ENCODE results near the gene SUGP1. TPM values are rescaled to one million over a fixed set of nuclear protein-coding genes. Genes with fewer than 3 reads are reported as not detected.

SUGP1 gene
- total and polyA plus RNA-seq, 2 of the 13 experiments (the other 11 are each of a cell fraction or from before 2014, with no cell fraction given) = 21.6 to 25.9 TPM

GRCh38 chr19:19280561-19280960 is 39.7 kb downstream of the SUGP1 start:
- Histone ChIP-seq H3K4me2 (ENCODE audit: low read depth, low read length) (no peak overlapping the region), H3K4me1 (ENCODE audit: insufficient read depth, low read length) (no peaks in the 10 kb centered on the region), H2AFZ (ENCODE audit: low read length) (no peak overlapping the region), H3K79me2 (ENCODE audit: insufficient read depth, low read length) (no peaks in the 10 kb centered on the region), H3K27me3 (ENCODE audit: control insufficient read depth in 1 of 2, insufficient read depth in 2 of 2, low read length in 2 of 2) (no peaks in the 10 kb centered on the region), H3K36me3 (replicated peaks in 1 of 2; ENCODE audit: control insufficient read depth in 1 of 2, insufficient read depth in 2 of 2, low read length in 2 of 2) (peaks cover 14 to 45% of the 10 kb centered on the region in 2 experiments; a peak in 4 of 5 replicates), H3K27ac (ENCODE audit: extremely low read length, insufficient read depth, low read length) (no peak overlapping the region), H3K9ac (ENCODE audit: insufficient read depth, low read depth, low read length) (no peak overlapping the region), H3K9me3 (ENCODE audit: low read length) (no peaks in the 10 kb centered on the region), H4K20me1 (ENCODE audit: insufficient read depth, low read length) (no peaks in the 10 kb centered on the region), H3K4me3 (replicated peaks in 1 of 3; ENCODE audit: insufficient read depth in 1 of 3, low read depth in 2 of 3, low read length in 3 of 3) (no peak overlapping the region)
- no TSS peak for BruUV-seq (replicated peaks)
- 94% methylated on average over 12 of the region's 16 CpGs for WGBS (ENCODE audit: low lambda C conversion rate)
- in situ Hi-C loops (cut with HindIII; ENCODE audit: extremely low pct_ligation_motif_present, low pct_unique_long_range_greater_than_20kb) = no loop called here
- FAIRE-seq = no peak
- no peak for TF ChIP-seq TCF7 (IDR thresholded peaks at IDR 0.05; ENCODE audit: low read depth)
- TF ChIP-seq ZNF350 (CRISPR knock-in tag; IDR thresholded peaks at IDR 0.05; ENCODE audit: borderline replicate concordance, low read depth) = no peak
- TF ChIP-seq EP300 (IDR thresholded peaks at IDR 0.05; ENCODE audit: low read depth in 2 of 2, low read length in 2 of 2) = no peak
- no peak for TF ChIP-seq EP300 (CRISPR knock-in tag; IDR thresholded peaks at IDR 0.05; ENCODE audit: borderline replicate concordance)
- ATAC-seq = no peak
- CTCF ChIA-PET (ENCODE audit: low intra/inter-chr PET ratio, low total read pairs) = no interaction called here
- intact Hi-C loops (cut with micrococcal nuclease; ENCODE audit: unreplicated experiment) = no loop called here
- POLR2A ChIA-PET = no interaction called here
- no peak for DNase-seq (ENCODE audit: low spot score)

- Histone ChIP-seq H3K36me3 (replicated peaks in 1 of 2; ENCODE audit: control insufficient read depth in 1 of 2, insufficient read depth in 2 of 2, low read length in 2 of 2) (peaks cover 14 to 42% of the 10 kb centered on the region in 2 experiments; a peak in 4 of 5 replicates), H2AFZ (ENCODE audit: low read length) (no peak overlapping the region), H3K9ac (ENCODE audit: insufficient read depth, low read depth, low read length) (no peak overlapping the region), H3K27ac (ENCODE audit: extremely low read length, insufficient read depth, low read length) (no peak overlapping the region), H3K27me3 (ENCODE audit: control insufficient read depth in 1 of 2, insufficient read depth in 2 of 2, low read length in 2 of 2) (no peaks in the 10 kb centered on the region), H3K4me1 (ENCODE audit: insufficient read depth, low read length) (peaks cover 5% of the 10 kb centered on the region), H3K79me2 (ENCODE audit: insufficient read depth, low read length) (no peaks in the 10 kb centered on the region), H4K20me1 (ENCODE audit: insufficient read depth, low read length) (no peaks in the 10 kb centered on the region), H3K4me3 (replicated peaks in 1 of 3; ENCODE audit: insufficient read depth in 1 of 3, low read depth in 2 of 3, low read length in 3 of 3) (no peak overlapping the region), H3K4me2 (ENCODE audit: low read depth, low read length) (no peak overlapping the region), H3K9me3 (ENCODE audit: low read length) (no peaks in the 10 kb centered on the region)
- ATAC-seq (no peak), FAIRE-seq (no peak), DNase-seq (ENCODE audit: low spot score) (no peak)
- no TSS peak for BruUV-seq (replicated peaks)
- CTCF ChIA-PET (ENCODE audit: low intra/inter-chr PET ratio, low total read pairs) = no interaction called here
- POLR2A ChIA-PET = no interaction called here
- in situ Hi-C loops (cut with HindIII; ENCODE audit: extremely low pct_ligation_motif_present, low pct_unique_long_range_greater_than_20kb) = no loop called here
- TF ChIP-seq FOXC1 (CRISPR knock-in tag; IDR thresholded peaks at IDR 0.05; ENCODE audit: borderline replicate concordance) = no peak
- TF ChIP-seq AGO2 (optimal IDR thresholded peaks at IDR 0.05; ENCODE audit: low read depth, low read length) = peak; percentile 26
- intact Hi-C loops (cut with micrococcal nuclease; ENCODE audit: unreplicated experiment) = no loop called here
- 93% methylated on average over 6 of the region's 16 CpGs for WGBS (ENCODE audit: low lambda C conversion rate)
Measured at GRCh38 chr19:19279853-19280252, 40.5 kb downstream of the SUGP1 start.
